ENCODE measurements around the gene PTGER2. TPM values are rescaled to one million over a fixed set of nuclear protein-coding genes. Genes with fewer than 3 reads are reported as not detected.
A peak's percentile ranks its signal among the peaks of the same experiment; 100 is the strongest.

The PTGER2 gene
- polyA plus RNA-seq, 1 of the 3 experiments (the other 2 are of a cell fraction) = 0.67 TPM

DNA sequence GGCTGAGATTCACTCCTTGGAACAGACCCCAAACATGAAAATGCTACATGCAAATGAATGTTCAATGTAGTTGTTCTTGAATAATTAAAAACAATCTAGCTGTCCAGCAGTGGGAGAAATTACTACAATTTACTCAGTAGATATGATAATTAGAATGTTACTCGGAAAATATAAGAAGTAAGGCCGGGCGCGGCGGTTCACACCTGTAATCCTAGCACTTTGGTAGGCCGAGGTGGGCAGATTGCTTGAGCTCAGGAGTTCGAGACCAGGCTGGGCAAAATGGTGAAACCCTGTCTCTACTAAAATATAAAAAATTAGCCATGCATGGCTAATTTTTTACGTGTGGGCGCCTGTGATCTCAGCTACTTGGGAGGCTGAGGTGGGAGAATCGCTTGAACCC, 15.3 kb upstream of the PTGER2 start (continued):
- TF ChIP-seq TEAD4 (IDR thresholded peaks at IDR 0.05; ENCODE audit: borderline replicate concordance, insufficient read depth) (no peak), NRF1 (IDR thresholded peaks at IDR 0.05; ENCODE audit: low read depth, low read length) (no peak), RAD21 (IDR thresholded peaks at IDR 0.05; ENCODE audit: low read length) (no peak), GABPA (IDR thresholded peaks at IDR 0.05; ENCODE audit: low read depth) (no peak), RXRA (IDR thresholded peaks at IDR 0.05; ENCODE audit: borderline replicate concordance, low read depth) (no peak), CHD2 (IDR thresholded peaks at IDR 0.05; ENCODE audit: low read length, partially characterized antibody) (no peak), RFX5 (IDR thresholded peaks at IDR 0.05; ENCODE audit: low read length) (no peak)

DNA sequence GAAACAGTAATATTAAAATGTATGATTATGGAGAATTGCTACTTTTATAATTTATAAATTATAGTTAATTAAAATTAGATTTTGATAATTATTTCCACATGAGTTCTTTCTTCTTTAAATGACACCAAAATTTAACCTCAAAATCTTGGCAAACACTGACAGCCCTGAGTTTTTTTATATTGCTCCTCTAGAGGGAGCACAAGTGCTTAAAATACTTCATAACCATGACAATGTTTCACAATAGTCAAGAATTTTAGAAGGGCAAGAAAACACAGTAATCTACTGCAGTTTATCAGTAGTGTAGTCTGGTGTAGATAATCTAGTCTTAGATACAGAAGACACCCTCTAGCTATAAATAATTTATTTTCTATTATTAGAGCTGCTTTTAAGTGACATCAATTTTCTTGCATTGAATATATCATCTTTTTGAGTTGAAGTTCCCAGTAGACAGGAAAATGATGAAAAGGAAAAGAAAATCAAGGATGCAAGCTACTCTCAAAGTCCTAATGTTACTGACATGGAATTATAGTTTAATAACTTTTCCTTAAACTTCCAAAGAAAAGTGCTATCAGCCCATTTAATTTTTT, 14.3 kb upstream of the PTGER2 start:
- H3K27me3 ChIP-seq (ENCODE audit: insufficient read depth) = peaks cover 7% of the 10 kb centered on the region; the same call in 1 of the 2 replicates
- no peaks in the 10 kb centered on the region for H3F3A ChIP-seq (replicated peaks; ENCODE audit: insufficient read depth)
- no peak overlapping the region for H3K27ac ChIP-seq (ENCODE audit: low read depth in 2 of 2, low read length in 1 of 2)
- no peaks in the 10 kb centered on the region for H3K4me1 ChIP-seq (ENCODE audit: control insufficient read depth in 1 of 2, insufficient read depth in 2 of 2, low read depth in 1 of 2, low read length in 1 of 2)
- H3K9me3 ChIP-seq = no peaks in the 10 kb centered on the region
- no peaks in the 10 kb centered on the region for H4K20me1 ChIP-seq (ENCODE audit: insufficient read depth)
- TF ChIP-seq SMC3 (IDR thresholded peaks at IDR 0.05; ENCODE audit: low read depth, low read length) (peak; percentile 72), RAD21 (IDR thresholded peaks at IDR 0.05; ENCODE audit: low read length) (peak; percentile 90), GATA2 (CRISPR knock-in tag; IDR thresholded peaks at IDR 0.05) (no peak)
- TF ChIP-seq, protein P1, sequence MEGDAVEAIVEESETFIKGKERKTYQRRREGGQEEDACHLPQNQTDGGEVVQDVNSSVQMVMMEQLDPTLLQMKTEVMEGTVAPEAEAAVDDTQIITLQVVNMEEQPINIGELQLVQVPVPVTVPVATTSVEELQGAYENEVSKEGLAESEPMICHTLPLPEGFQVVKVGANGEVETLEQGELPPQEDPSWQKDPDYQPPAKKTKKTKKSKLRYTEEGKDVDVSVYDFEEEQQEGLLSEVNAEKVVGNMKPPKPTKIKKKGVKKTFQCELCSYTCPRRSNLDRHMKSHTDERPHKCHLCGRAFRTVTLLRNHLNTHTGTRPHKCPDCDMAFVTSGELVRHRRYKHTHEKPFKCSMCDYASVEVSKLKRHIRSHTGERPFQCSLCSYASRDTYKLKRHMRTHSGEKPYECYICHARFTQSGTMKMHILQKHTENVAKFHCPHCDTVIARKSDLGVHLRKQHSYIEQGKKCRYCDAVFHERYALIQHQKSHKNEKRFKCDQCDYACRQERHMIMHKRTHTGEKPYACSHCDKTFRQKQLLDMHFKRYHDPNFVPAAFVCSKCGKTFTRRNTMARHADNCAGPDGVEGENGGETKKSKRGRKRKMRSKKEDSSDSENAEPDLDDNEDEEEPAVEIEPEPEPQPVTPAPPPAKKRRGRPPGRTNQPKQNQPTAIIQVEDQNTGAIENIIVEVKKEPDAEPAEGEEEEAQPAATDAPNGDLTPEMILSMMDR (IDR thresholded peaks at IDR 0.05) = peak; percentile 81
- no peaks in the 10 kb centered on the region for H3K9me2 ChIP-seq
- H3K4me2 ChIP-seq = no peak overlapping the region
- no peaks in the 10 kb centered on the region for H3K79me2 ChIP-seq (ENCODE audit: insufficient read depth)
- no peak overlapping the region for H3K9ac ChIP-seq
- ChIA-PET POLR2A (no interaction called here), CTCF (interaction anchor here (0.6 to 3.4 kb wide), 32 partner anchors 9 to 661 kb away, joined by 3 to 43 read pairs (median 3); partner anchors contain the start of gene PTGER2)
- H3K4me3 ChIP-seq (ENCODE audit: low read depth in 2 of 2, low read length in 1 of 2) = no peak overlapping the region; a peak in 1 of 4 replicates
- no peaks in the 10 kb centered on the region for H3K36me3 ChIP-seq (replicated peaks in 1 of 2; ENCODE audit: control insufficient read depth in 1 of 2, insufficient read depth in 2 of 2, low read length in 1 of 2)
- no peak overlapping the region for H2AFZ ChIP-seq (ENCODE audit: low read depth)
- peak; percentile 59 for DNase-seq

- Histone ChIP-seq H3K79me2 (ENCODE audit: insufficient read depth) (no peaks in the 10 kb centered on the region), H3K4me1 (ENCODE audit: control insufficient read depth in 1 of 2, insufficient read depth in 2 of 2, low read depth in 1 of 2, low read length in 1 of 2) (no peaks in the 10 kb centered on the region), H3K9me2 (no peaks in the 10 kb centered on the region), H3K36me3 (replicated peaks in 1 of 2; ENCODE audit: control insufficient read depth in 1 of 2, insufficient read depth in 2 of 2, low read length in 1 of 2) (no peaks in the 10 kb centered on the region), H3K9ac (no peak overlapping the region), H3K9me3 (no peaks in the 10 kb centered on the region), H3K4me3 (ENCODE audit: low read depth in 2 of 2, low read length in 1 of 2) (no peak overlapping the region), H2AFZ (ENCODE audit: low read depth) (no peak overlapping the region), H3K27me3 (ENCODE audit: insufficient read depth) (no peaks in the 10 kb centered on the region), H3K4me2 (no peak overlapping the region), H4K20me1 (ENCODE audit: insufficient read depth) (no peaks in the 10 kb centered on the region), H3K27ac (ENCODE audit: low read depth in 2 of 2, low read length in 1 of 2) (no peak overlapping the region), H3F3A (replicated peaks; ENCODE audit: insufficient read depth) (no peaks in the 10 kb centered on the region)
- WGBS (ENCODE audit: low lambda C conversion rate) = 68% methylated on average over 4 of the region's 4 CpGs
- ChIA-PET POLR2A (no interaction called here), CTCF (interaction anchor here (0.8 to 3.6 kb wide), 3 partner anchors 11 to 233 kb away, joined by 3 to 13 read pairs (median 4); partner anchors contain the start of gene PTGER2)
- DNase-seq = no peak
- no peak for TF ChIP-seq RAD21 (IDR thresholded peaks at IDR 0.05; ENCODE audit: low read length)
Observed at GRCh38 chr14:52303236-52303635, 10.9 kb upstream of the PTGER2 start.

All from SK-N-SH (cell line).